CD4-positive, alpha-beta memory T cell (primary cell): ENCODE results near the gene RBMS3. TPM values are rescaled to one million over a fixed set of nuclear protein-coding genes. Genes with fewer than 3 reads are reported as not detected.

Experiments used
- CTCF ChIA-PET: fragments of 350-600 bp; sonication (Branson Sonifier 250); formaldehyde crosslinking; loops from one replicate; lab custom pipeline; 2021; ENCODE audit warnings: inconsistent platforms; ENCODE audit not compliant: partially characterized antibody; lab: Charles Lee
- POLR2A ChIA-PET: fragments of 350-600 bp; sonication (Branson Sonifier 250); formaldehyde crosslinking; loops from one replicate; lab custom pipeline; 2021; ENCODE audit not compliant: partially characterized antibody; lab: Charles Lee
- DNase-seq, 5 donors: peaks; one replicate each; pipeline versions ENCODE4 v3.0.0 to v3.0.0-alpha.2; 2020 to 2022; ENCODE audit warnings: mixed read lengths in 1 of 5
- H3K27ac ChIP-seq: one replicate; pipeline ENCODE4 v1.7.0; 2013; ENCODE audit warnings: low read depth, low read length
- H3K27me3 ChIP-seq: 2 replicates; pipeline ENCODE4 v1.7.0; 2013; ENCODE audit warnings: mild to moderate bottlenecking, low read length, moderate library complexity; ENCODE audit not compliant: insufficient read depth
- H3K36me3 ChIP-seq: 2 replicates; pipeline ENCODE4 v1.7.0; 2013; ENCODE audit warnings: mild to moderate bottlenecking, low read length, moderate library complexity; ENCODE audit not compliant: insufficient read depth
- H3K4me1 ChIP-seq: 2 replicates; pipeline ENCODE4 v1.7.0; 2013; ENCODE audit warnings: mild to moderate bottlenecking, low read length, moderate library complexity; ENCODE audit not compliant: insufficient read depth
- H3K4me3 ChIP-seq, 2 donors: one replicate each; pipeline ENCODE4 v1.7.0; 2013; ENCODE audit warnings: low read length in 2 of 2, mild to moderate bottlenecking in 1 of 2
- H3K9me3 ChIP-seq, 2 donors: one replicate each; pipeline ENCODE4 v1.7.0; 2013; ENCODE audit warnings: low read length in 2 of 2, control low read depth in 1 of 2; ENCODE audit not compliant: control insufficient read depth in 1 of 2
- H3K27ac Mint-ChIP-seq, 7 donors: one replicate each; pipeline ENCODE4 v1.8.0; 2020 to 2021; ENCODE audit warnings: mixed read lengths in 7 of 7, mild to moderate bottlenecking in 6 of 7, inconsistent platforms in 3 of 7, moderate library complexity in 3 of 7
- H3K27me3 Mint-ChIP-seq, 2 donors: one replicate each; pipeline ENCODE4 v1.8.0; 2020 to 2021; ENCODE audit warnings: mixed read lengths in 2 of 2
- H3K36me3 Mint-ChIP-seq, 2 donors: one replicate each; pipeline ENCODE4 v1.8.0; 2020 to 2021; ENCODE audit warnings: mixed read lengths in 2 of 2, inconsistent platforms in 1 of 2, mild to moderate bottlenecking in 1 of 2
- H3K4me1 Mint-ChIP-seq, 4 donors: one replicate each; pipeline ENCODE4 v1.8.0; 2020 to 2021; ENCODE audit warnings: mixed read lengths in 4 of 4, mild to moderate bottlenecking in 1 of 4
- H3K4me3 Mint-ChIP-seq, 8 donors: one replicate each; pipeline ENCODE4 v1.8.0; 2020 to 2021; ENCODE audit warnings: mixed read lengths in 8 of 8, mild to moderate bottlenecking in 7 of 8, moderate library complexity in 6 of 8, inconsistent platforms in 3 of 8
- H3K9me3 Mint-ChIP-seq, 8 donors: one replicate each; pipeline ENCODE4 v1.8.0; 2020 to 2021; ENCODE audit warnings: mixed read lengths in 8 of 8, mild to moderate bottlenecking in 5 of 8, inconsistent platforms in 3 of 8, moderate library complexity in 1 of 8
- intact Hi-C: fragments of 100-400 bp; cut with micrococcal nuclease; formaldehyde crosslinking; loops from one replicate; pipeline ENCODE4 v1.15.1; 2023
- polyA plus RNA-seq, 2 donors: library from polyadenylated mRNA; unstranded; fragments of 300-500 nt; fragmentation: Illumina TruSeq; gene quantifications; one replicate each; pipeline ENCODE4 v1.2.3, GENCODE V29; 2021
- total RNA-seq, 2 experiments: library from RNA; stranded (reverse); gene quantifications; one replicate each; pipeline ENCODE4 v1.2.3, GENCODE V29; 2021

The RBMS3 gene
- total and polyA plus RNA-seq, 4 experiments from 2014 or later, result 0.70 to 1.6 (median 1.0) TPM; not detected in 1

DNA sequence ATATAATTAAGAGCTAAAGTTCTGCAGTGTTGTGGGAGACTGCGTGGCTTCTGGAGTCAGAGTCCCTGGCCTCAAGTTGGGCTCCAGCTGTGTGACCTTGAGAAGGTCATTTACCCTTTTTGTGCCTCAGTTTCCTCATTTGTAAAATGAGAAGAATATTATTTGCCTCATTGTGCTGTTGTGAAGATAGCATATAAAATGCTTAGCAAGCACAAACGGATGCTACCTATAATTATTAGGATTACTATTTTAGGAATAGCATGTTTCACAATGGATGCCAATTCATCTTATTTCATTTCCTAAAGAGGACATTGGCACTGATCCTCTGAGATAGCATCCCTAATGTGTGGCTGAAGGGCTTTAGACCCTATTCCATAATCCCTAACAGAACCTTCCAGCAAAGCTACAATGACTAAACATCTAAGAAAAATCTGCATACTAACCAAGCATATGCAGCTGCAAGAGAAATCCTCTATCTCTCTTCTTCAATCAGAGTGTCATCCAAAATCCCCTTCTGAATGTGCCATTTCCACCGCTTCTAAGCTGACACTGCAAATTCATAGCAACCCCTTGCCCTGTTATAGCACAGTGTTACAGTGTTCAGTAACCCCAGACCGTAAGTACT, 148.3 kb downstream of the RBMS3 start:
- H3K36me3 Mint-ChIP-seq, result no peaks in the 10 kb centered on the region
- Histone ChIP-seq H3K27ac (no peak overlapping the region), H3K9me3 (no peaks in the 10 kb centered on the region), H3K4me1 (no peaks in the 10 kb centered on the region), H3K4me3 (no peak overlapping the region), H3K36me3 (no peaks in the 10 kb centered on the region), H3K27me3 (no peaks in the 10 kb centered on the region)
- DNase-seq, result no peak
- H3K9me3 Mint-ChIP-seq, result peaks cover 0 to 2% (median 0%) of the 10 kb centered on the region in 8 donors
- H3K27ac Mint-ChIP-seq, result no peak overlapping the region
- ChIA-PET CTCF (no interaction called here), POLR2A (no interaction called here)
- no peaks in the 10 kb centered on the region for H3K4me1 Mint-ChIP-seq
- no peak overlapping the region for H3K4me3 Mint-ChIP-seq
- intact Hi-C loops, result no loop called here
- H3K27me3 Mint-ChIP-seq, result no peaks in the 10 kb centered on the region

DNA sequence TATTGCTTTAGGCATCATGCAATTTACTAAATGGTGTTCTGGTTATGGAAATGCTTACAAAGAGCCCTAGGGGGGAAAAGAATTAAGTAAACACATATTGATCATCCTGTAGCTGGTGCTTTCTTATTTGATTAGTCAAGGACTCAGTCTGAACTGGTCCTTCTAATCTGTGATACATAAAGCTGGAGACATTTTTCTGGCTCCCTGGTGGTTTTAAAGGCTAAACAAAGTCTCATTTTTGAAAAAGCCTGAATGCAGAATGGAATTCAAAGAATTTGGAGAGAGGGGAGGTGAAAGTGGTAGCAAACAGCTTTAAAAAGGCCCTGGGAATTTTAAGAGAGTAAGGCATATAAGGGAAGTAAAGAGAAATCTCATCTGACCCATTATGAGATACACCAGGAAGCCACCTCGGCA, 149.7 kb downstream of the RBMS3 start:
- H3K27me3 ChIP-seq, result no peaks in the 10 kb centered on the region
- no peak overlapping the region for H3K4me3 Mint-ChIP-seq
- H3K4me3 ChIP-seq, result no peak overlapping the region
- H3K27ac ChIP-seq, result no peak overlapping the region
- no peaks in the 10 kb centered on the region for H3K36me3 ChIP-seq
- H3K9me3 ChIP-seq, result no peaks in the 10 kb centered on the region
- H3K4me1 Mint-ChIP-seq, result no peaks in the 10 kb centered on the region
- CTCF ChIA-PET, result no interaction called here
- no peaks in the 10 kb centered on the region for H3K4me1 ChIP-seq
- intact Hi-C loops, result no loop called here
- POLR2A ChIA-PET, result no interaction called here
- no peaks in the 10 kb centered on the region for H3K36me3 Mint-ChIP-seq
- H3K9me3 Mint-ChIP-seq, result peaks cover 0 to 2% (median 0%) of the 10 kb centered on the region in 8 donors
- no peaks in the 10 kb centered on the region for H3K27me3 Mint-ChIP-seq
- DNase-seq, result no peak
- H3K27ac Mint-ChIP-seq, result no peak overlapping the region

DNA sequence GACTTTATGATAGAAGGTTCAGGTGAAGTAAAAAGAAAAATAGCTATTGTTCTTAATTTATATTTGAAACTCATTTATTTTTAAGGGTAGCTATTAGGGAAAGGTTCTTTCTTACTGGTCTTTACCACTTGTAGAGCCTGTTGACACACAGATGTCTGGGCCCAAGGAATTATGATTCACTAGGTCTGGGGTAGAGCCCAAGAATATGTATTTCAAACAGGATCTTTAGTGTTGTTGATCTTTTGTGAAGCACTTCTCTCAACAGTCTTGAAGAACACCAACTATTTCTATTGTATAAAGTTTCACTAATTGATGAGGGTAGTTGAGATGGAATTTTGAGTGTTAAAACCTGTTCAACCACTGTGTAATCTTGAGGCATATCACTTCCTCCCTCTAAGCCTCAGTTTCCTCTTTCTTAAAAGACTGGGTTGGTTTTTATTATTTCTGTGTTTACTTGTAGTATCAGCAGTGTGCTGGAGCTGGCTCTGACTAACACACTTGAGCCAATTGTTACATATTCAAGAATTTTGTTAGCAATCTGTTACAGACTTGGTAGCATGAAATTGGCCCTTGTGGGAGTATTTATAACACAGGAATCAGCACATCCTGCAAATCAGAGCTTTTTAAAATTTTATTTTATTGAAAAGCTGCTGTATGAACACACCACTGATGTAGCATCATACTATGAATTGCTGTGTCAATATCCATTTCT, 155.9 kb downstream of the RBMS3 start:
- H3K27ac Mint-ChIP-seq, result no peak overlapping the region
- CTCF ChIA-PET, result no interaction called here
- no peaks in the 10 kb centered on the region for H3K36me3 Mint-ChIP-seq
- no peak for DNase-seq
- no peaks in the 10 kb centered on the region for H3K27me3 Mint-ChIP-seq
- peaks cover 0 to 5% (median 0%) of the 10 kb centered on the region in 4 donors for H3K4me1 Mint-ChIP-seq
- Histone ChIP-seq H3K9me3 (no peaks in the 10 kb centered on the region), H3K27me3 (no peaks in the 10 kb centered on the region), H3K4me1 (no peaks in the 10 kb centered on the region), H3K27ac (no peak overlapping the region), H3K4me3 (no peak overlapping the region), H3K36me3 (no peaks in the 10 kb centered on the region)
- intact Hi-C loops, result no loop called here
- peaks cover 0 to 1% (median 0%) of the 10 kb centered on the region in 8 donors for H3K9me3 Mint-ChIP-seq
- POLR2A ChIA-PET, result no interaction called here
- no peak overlapping the region for H3K4me3 Mint-ChIP-seq

DNA sequence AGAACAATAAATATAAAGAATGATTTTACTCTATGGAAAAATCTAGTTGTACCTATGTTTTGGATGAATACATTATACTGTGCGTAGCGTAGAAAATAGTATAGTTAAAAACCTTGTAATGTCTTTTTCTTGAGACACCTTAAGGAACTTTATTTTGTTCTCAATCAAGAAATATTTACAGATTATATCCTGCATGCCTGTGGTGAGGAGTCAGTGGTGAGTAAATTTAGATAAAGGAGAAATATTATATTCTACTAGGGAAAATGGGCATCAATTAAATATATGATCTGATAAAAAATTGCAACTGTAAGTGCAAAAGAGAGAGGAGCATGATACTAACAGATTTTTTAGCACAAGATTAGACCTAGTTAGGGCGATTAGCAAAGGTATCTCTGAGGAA, 157.7 kb downstream of the RBMS3 start:
- DNase-seq, result no peak
- H3K27me3 ChIP-seq, result no peaks in the 10 kb centered on the region
- no peaks in the 10 kb centered on the region for H3K27me3 Mint-ChIP-seq
- CTCF ChIA-PET, result no interaction called here
- no peaks in the 10 kb centered on the region for H3K36me3 ChIP-seq
- no peaks in the 10 kb centered on the region for H3K9me3 ChIP-seq
- H3K27ac Mint-ChIP-seq, result no peak overlapping the region
- H3K4me3 ChIP-seq, result no peak overlapping the region
- peaks cover 0 to 3% (median 0%) of the 10 kb centered on the region in 8 donors for H3K9me3 Mint-ChIP-seq
- peaks cover 0 to 5% (median 0%) of the 10 kb centered on the region in 4 donors for H3K4me1 Mint-ChIP-seq
- POLR2A ChIA-PET, result no interaction called here
- intact Hi-C loops, result no loop called here
- H3K36me3 Mint-ChIP-seq, result no peaks in the 10 kb centered on the region
- no peaks in the 10 kb centered on the region for H3K4me1 ChIP-seq
- H3K27ac ChIP-seq, result no peak overlapping the region
- H3K4me3 Mint-ChIP-seq, result no peak overlapping the region

DNA sequence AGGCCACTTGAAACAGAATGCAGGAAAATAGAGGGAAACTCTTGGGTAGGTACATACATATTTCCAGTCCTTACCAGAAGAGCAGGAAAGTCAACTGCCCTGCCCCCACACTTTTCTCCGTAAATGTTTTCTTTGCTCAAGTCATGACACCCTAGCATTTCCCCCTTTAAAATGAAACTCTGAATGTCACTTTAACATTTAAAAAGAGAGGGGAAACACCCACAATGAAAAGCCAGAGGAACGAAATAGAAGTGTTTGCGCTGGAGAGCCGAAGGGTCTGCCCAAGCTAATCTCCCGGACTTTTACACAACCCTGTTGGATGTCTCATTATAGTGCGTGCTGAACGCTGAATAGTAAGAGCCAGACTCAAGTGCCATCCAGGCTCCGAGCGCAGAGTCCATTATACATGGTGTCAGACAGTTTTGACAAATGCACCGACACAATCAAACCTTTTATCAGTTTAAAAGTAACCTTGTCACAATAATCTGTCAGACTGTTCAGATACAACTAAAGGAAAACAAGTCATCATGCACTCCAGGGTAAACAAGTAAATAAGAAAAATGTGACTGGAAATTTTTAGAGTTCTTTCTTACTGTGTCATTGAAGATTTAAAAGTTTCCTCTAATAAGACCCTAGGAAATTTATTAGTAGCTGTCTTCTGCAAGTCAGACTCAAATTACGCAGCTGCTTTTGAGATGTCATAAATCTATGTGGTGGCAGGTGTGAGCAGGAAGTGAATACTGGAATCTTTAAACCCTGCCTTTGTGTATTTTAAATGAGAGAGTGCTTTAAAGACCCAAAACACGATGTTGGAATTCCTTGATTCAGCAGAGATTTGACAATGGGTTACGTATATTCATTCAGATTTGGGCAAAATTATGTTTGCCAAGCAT, 159.8 kb downstream of the RBMS3 start:
- Histone ChIP-seq H3K27ac (no peak overlapping the region), H3K4me3 (no peak overlapping the region), H3K4me1 (no peaks in the 10 kb centered on the region), H3K36me3 (no peaks in the 10 kb centered on the region), H3K9me3 (no peaks in the 10 kb centered on the region), H3K27me3 (no peaks in the 10 kb centered on the region)
- Mint-ChIP-seq H3K4me1 (peaks cover 0 to 5% (median 0%) of the 10 kb centered on the region in 4 donors), H3K4me3 (no peak overlapping the region), H3K27me3 (no peaks in the 10 kb centered on the region), H3K9me3 (peaks cover 0 to 6% (median under 1%) of the 10 kb centered on the region in 8 donors), H3K36me3 (no peaks in the 10 kb centered on the region), H3K27ac (no peak overlapping the region)
- ChIA-PET CTCF (no interaction called here), POLR2A (no interaction called here)
- intact Hi-C loops, result no loop called here
- DNase-seq, result no peak

DNA sequence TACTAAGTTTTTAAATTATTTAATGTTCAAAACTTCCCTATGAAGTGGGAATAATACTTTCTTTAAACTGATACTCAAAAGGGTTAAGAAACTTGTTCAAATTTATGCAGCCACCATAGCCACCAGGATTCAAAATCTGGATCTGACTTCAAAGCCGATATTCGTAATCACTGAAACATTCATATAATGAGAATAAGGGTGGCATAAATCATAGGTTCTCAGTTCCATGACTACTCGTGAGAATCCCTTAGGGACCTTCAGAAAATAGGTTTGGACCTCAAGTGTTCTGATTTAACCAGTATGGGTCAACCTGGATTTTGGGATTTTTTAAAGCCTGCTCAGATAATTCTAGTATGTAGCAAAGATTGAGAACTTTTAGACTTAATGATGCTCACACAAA, 160.6 kb downstream of the RBMS3 start:
- no peaks in the 10 kb centered on the region for H3K36me3 Mint-ChIP-seq
- Histone ChIP-seq H3K27me3 (no peaks in the 10 kb centered on the region), H3K4me3 (no peak overlapping the region), H3K27ac (no peak overlapping the region), H3K36me3 (no peaks in the 10 kb centered on the region), H3K9me3 (no peaks in the 10 kb centered on the region), H3K4me1 (no peaks in the 10 kb centered on the region)
- no peak for DNase-seq
- no peaks in the 10 kb centered on the region for H3K27me3 Mint-ChIP-seq
- no peak overlapping the region for H3K4me3 Mint-ChIP-seq
- ChIA-PET POLR2A (no interaction called here), CTCF (no interaction called here)
- intact Hi-C loops, result no loop called here
- peaks cover 0 to 5% (median 0%) of the 10 kb centered on the region in 4 donors for H3K4me1 Mint-ChIP-seq
- no peak overlapping the region for H3K27ac Mint-ChIP-seq
- peaks cover 0 to 6% (median under 1%) of the 10 kb centered on the region in 8 donors for H3K9me3 Mint-ChIP-seq

DNA sequence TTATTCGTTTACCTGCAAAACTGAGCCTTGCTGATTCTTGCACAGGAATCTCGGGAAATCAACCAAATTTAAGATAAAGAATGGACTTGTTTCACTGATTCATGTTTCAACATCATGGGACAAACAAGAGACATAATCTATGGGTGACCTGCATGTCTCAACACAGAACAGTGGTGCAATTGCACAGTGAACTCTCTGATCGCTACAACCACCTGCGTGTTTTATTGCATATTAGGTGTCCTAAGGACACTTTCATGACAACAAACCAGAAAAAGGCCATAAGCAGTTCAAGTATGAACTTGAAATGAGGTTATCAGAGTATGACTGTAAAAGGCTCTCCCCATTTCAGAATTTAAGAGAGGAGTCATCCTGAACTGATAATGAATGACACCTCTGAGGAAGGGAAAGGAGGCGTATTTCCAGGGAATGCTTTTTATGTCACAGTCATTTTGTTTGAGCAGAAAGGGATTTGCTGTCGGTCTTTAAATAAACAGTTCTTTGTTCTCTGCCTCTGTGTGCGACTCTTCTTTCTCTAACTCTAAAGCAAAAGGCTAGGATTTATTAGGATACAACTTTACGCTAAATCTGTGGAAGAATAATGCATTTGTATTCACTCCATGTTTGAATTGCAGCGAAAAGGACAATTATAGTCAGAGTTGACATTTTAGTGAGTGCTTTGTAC, 167.2 kb downstream of the RBMS3 start:
- intact Hi-C loops, result no loop called here
- Histone ChIP-seq H3K9me3 (no peaks in the 10 kb centered on the region), H3K4me3 (no peak overlapping the region), H3K27ac (no peak overlapping the region), H3K4me1 (no peaks in the 10 kb centered on the region), H3K27me3 (no peaks in the 10 kb centered on the region), H3K36me3 (no peaks in the 10 kb centered on the region)
- no peak overlapping the region for H3K27ac Mint-ChIP-seq
- DNase-seq, result no peak
- ChIA-PET POLR2A (no interaction called here), CTCF (no interaction called here)
- H3K27me3 Mint-ChIP-seq, result no peaks in the 10 kb centered on the region
- no peak overlapping the region for H3K4me3 Mint-ChIP-seq
- H3K36me3 Mint-ChIP-seq, result no peaks in the 10 kb centered on the region
- no peaks in the 10 kb centered on the region for H3K4me1 Mint-ChIP-seq
- peaks cover 0 to 10% (median 2%) of the 10 kb centered on the region in 8 donors for H3K9me3 Mint-ChIP-seq
